ENCODE measurements around the gene CUL5.

DNA sequence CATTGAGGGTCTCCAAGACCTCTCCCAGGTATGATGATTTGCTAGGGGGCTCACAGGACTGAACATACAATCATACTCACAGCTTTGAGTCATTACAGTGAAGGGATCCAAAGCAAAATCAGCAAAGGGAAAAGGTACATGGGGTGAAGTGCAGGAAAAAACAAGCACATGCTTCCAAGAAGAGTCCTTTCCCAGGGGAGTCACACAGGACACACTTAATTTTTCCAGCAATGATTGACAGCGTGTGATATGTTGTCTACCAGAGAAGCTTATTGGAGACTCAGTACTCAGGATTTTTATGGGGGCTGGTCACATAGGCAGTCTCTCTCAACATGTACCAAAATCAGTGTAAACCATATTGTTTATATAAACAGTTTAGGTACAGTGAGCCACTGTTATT is 25.3 kb downstream of the CUL5 start:
- TF ChIP-seq POLR2AphosphoS5 (IDR thresholded peaks at IDR 0.05; ENCODE audit: low read depth): no peak
- TF ChIP-seq, protein P1, sequence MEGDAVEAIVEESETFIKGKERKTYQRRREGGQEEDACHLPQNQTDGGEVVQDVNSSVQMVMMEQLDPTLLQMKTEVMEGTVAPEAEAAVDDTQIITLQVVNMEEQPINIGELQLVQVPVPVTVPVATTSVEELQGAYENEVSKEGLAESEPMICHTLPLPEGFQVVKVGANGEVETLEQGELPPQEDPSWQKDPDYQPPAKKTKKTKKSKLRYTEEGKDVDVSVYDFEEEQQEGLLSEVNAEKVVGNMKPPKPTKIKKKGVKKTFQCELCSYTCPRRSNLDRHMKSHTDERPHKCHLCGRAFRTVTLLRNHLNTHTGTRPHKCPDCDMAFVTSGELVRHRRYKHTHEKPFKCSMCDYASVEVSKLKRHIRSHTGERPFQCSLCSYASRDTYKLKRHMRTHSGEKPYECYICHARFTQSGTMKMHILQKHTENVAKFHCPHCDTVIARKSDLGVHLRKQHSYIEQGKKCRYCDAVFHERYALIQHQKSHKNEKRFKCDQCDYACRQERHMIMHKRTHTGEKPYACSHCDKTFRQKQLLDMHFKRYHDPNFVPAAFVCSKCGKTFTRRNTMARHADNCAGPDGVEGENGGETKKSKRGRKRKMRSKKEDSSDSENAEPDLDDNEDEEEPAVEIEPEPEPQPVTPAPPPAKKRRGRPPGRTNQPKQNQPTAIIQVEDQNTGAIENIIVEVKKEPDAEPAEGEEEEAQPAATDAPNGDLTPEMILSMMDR (conservative IDR thresholded peaks at IDR 0.05; ENCODE audit: low read depth in 2 of 2): no peak
- TF ChIP-seq, protein P2, sequence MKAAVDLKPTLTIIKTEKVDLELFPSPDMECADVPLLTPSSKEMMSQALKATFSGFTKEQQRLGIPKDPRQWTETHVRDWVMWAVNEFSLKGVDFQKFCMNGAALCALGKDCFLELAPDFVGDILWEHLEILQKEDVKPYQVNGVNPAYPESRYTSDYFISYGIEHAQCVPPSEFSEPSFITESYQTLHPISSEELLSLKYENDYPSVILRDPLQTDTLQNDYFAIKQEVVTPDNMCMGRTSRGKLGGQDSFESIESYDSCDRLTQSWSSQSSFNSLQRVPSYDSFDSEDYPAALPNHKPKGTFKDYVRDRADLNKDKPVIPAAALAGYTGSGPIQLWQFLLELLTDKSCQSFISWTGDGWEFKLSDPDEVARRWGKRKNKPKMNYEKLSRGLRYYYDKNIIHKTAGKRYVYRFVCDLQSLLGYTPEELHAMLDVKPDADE (IDR thresholded peaks at IDR 0.05): no peak
- no peak for TF ChIP-seq EZH2phosphoT487 (IDR thresholded peaks at IDR 0.05; ENCODE audit: unreplicated experiment)
- TF ChIP-seq, protein P3, sequence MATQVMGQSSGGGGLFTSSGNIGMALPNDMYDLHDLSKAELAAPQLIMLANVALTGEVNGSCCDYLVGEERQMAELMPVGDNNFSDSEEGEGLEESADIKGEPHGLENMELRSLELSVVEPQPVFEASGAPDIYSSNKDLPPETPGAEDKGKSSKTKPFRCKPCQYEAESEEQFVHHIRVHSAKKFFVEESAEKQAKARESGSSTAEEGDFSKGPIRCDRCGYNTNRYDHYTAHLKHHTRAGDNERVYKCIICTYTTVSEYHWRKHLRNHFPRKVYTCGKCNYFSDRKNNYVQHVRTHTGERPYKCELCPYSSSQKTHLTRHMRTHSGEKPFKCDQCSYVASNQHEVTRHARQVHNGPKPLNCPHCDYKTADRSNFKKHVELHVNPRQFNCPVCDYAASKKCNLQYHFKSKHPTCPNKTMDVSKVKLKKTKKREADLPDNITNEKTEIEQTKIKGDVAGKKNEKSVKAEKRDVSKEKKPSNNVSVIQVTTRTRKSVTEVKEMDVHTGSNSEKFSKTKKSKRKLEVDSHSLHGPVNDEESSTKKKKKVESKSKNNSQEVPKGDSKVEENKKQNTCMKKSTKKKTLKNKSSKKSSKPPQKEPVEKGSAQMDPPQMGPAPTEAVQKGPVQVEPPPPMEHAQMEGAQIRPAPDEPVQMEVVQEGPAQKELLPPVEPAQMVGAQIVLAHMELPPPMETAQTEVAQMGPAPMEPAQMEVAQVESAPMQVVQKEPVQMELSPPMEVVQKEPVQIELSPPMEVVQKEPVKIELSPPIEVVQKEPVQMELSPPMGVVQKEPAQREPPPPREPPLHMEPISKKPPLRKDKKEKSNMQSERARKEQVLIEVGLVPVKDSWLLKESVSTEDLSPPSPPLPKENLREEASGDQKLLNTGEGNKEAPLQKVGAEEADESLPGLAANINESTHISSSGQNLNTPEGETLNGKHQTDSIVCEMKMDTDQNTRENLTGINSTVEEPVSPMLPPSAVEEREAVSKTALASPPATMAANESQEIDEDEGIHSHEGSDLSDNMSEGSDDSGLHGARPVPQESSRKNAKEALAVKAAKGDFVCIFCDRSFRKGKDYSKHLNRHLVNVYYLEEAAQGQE (IDR thresholded peaks at IDR 0.05; ENCODE audit: unreplicated experiment): no peak
- TF ChIP-seq EZH2 (IDR thresholded peaks at IDR 0.05; ENCODE audit: low read depth, unreplicated experiment): no peak
- no peak for TF ChIP-seq ZNF331 (CRISPR knock-in tag; IDR thresholded peaks at IDR 0.05; ENCODE audit: low read depth)
